Uterus (tissue), 2 donors: Measurements from ENCODE around the gene EXOC6.

Source experiments
- POLR2A ChIP-seq, 2 donors: fragments of 450-650 bp; IDR thresholded peaks; one replicate each; pipeline ENCODE4 v1.6.1; 2016; ENCODE audit warnings: antibody characterized with exemption in 2 of 2, mild to moderate bottlenecking in 1 of 2, moderate library complexity in 1 of 2
- TF ChIP-seq, protein P1 (sequence below), 4 experiments: fragments of 200-600 bp in 2 of 4; fragments of 450-650 bp in 2 of 4; sonication (generic) in 2 of 4; IDR thresholded peaks; one replicate each; pipeline ENCODE4 v1.5.1; 2016 to 2019; ENCODE audit warnings: antibody characterized with exemption in 4 of 4, mild to moderate bottlenecking in 2 of 4, moderate library complexity in 1 of 4

DNA sequence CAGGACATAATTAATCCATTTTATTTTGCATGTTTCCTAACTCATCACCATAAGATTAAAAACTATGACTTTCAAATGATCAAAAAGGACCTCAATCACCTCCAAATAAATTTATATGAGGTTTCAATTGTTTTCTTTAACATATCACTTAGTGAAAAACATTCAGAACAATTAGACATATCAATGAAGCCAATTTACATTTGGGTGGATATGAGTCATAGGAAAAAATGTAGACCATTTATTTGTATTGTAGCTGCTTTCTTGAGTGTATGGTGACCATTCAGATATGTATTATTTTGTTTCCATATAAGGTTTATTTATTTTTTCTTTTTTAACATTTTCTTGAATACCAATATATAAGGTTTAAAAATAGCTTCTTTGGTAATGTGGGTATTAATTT is 13.3 kb upstream of the EXOC6 start:
- TF ChIP-seq, protein P1, sequence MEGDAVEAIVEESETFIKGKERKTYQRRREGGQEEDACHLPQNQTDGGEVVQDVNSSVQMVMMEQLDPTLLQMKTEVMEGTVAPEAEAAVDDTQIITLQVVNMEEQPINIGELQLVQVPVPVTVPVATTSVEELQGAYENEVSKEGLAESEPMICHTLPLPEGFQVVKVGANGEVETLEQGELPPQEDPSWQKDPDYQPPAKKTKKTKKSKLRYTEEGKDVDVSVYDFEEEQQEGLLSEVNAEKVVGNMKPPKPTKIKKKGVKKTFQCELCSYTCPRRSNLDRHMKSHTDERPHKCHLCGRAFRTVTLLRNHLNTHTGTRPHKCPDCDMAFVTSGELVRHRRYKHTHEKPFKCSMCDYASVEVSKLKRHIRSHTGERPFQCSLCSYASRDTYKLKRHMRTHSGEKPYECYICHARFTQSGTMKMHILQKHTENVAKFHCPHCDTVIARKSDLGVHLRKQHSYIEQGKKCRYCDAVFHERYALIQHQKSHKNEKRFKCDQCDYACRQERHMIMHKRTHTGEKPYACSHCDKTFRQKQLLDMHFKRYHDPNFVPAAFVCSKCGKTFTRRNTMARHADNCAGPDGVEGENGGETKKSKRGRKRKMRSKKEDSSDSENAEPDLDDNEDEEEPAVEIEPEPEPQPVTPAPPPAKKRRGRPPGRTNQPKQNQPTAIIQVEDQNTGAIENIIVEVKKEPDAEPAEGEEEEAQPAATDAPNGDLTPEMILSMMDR (IDR thresholded peaks at IDR 0.05): no peak
- TF ChIP-seq POLR2A (IDR thresholded peaks at IDR 0.05): no peak
